ENCODE data around the gene GOLGA6L2. TPM values are rescaled to one million over a fixed set of nuclear protein-coding genes. Genes with fewer than 3 reads are reported as not detected.
A peak's percentile ranks its signal among the peaks of the same experiment; 100 is the strongest.
"Not testable (repeated sequence)": the region's sequence is repeated elsewhere in the genome, so short reads cannot be mapped to it uniquely, and the experiment has no call there.

Gene GOLGA6L2
- total RNA-seq, 1 donor from 2014 or later = not detected

- H3K4me1 Mint-ChIP-seq (ENCODE audit: low read depth) = no peaks in the 10 kb centered on the region
- H3K36me3 Mint-ChIP-seq (ENCODE audit: low read depth) = no peaks in the 10 kb centered on the region
- no peak overlapping the region for H3K27ac Mint-ChIP-seq (ENCODE audit: unreplicated experiment)
- no peak overlapping the region for H3K4me3 Mint-ChIP-seq (ENCODE audit: unreplicated experiment)
- no peaks in the 10 kb centered on the region for H3K27me3 Mint-ChIP-seq (ENCODE audit: low read depth)
- TF ChIP-seq, protein P1, sequence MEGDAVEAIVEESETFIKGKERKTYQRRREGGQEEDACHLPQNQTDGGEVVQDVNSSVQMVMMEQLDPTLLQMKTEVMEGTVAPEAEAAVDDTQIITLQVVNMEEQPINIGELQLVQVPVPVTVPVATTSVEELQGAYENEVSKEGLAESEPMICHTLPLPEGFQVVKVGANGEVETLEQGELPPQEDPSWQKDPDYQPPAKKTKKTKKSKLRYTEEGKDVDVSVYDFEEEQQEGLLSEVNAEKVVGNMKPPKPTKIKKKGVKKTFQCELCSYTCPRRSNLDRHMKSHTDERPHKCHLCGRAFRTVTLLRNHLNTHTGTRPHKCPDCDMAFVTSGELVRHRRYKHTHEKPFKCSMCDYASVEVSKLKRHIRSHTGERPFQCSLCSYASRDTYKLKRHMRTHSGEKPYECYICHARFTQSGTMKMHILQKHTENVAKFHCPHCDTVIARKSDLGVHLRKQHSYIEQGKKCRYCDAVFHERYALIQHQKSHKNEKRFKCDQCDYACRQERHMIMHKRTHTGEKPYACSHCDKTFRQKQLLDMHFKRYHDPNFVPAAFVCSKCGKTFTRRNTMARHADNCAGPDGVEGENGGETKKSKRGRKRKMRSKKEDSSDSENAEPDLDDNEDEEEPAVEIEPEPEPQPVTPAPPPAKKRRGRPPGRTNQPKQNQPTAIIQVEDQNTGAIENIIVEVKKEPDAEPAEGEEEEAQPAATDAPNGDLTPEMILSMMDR (IDR thresholded peaks at IDR 0.05) = no peak
- peaks cover 18% of the 10 kb centered on the region for H3K9me3 Mint-ChIP-seq (ENCODE audit: low read depth)
- peak; percentile 51 for DNase-seq (ENCODE audit: low spot score)
Observed at GRCh38 chr15:23402544-23402943, 44.5 kb downstream of the GOLGA6L2 start.

GRCh38 chr15:23402140-23402539, 44.9 kb downstream of the GOLGA6L2 start:
- no peaks in the 10 kb centered on the region for H3K4me1 Mint-ChIP-seq (ENCODE audit: low read depth)
- H3K9me3 Mint-ChIP-seq (ENCODE audit: low read depth) = peaks cover 17% of the 10 kb centered on the region
- no peaks in the 10 kb centered on the region for H3K36me3 Mint-ChIP-seq (ENCODE audit: low read depth)
- H3K4me3 Mint-ChIP-seq (ENCODE audit: unreplicated experiment) = no peak overlapping the region
- H3K27me3 Mint-ChIP-seq (ENCODE audit: low read depth) = no peaks in the 10 kb centered on the region
- no peak overlapping the region for H3K27ac Mint-ChIP-seq (ENCODE audit: unreplicated experiment)
- TF ChIP-seq, protein P1 (IDR thresholded peaks at IDR 0.05) = no peak
- DNase-seq (ENCODE audit: low spot score) = no peak

GRCh38 chr15:23401627-23402026, 45.4 kb downstream of the GOLGA6L2 start:
- Mint-ChIP-seq H3K4me1 (ENCODE audit: low read depth) (no peaks in the 10 kb centered on the region), H3K36me3 (ENCODE audit: low read depth) (no peaks in the 10 kb centered on the region), H3K4me3 (ENCODE audit: unreplicated experiment) (no peak overlapping the region), H3K9me3 (ENCODE audit: low read depth) (peaks cover 12% of the 10 kb centered on the region), H3K27me3 (ENCODE audit: low read depth) (no peaks in the 10 kb centered on the region), H3K27ac (ENCODE audit: unreplicated experiment) (no peak overlapping the region)
- DNase-seq (ENCODE audit: low spot score) = peak; percentile 47
- TF ChIP-seq, protein P1 (IDR thresholded peaks at IDR 0.05) = no peak

DNA sequence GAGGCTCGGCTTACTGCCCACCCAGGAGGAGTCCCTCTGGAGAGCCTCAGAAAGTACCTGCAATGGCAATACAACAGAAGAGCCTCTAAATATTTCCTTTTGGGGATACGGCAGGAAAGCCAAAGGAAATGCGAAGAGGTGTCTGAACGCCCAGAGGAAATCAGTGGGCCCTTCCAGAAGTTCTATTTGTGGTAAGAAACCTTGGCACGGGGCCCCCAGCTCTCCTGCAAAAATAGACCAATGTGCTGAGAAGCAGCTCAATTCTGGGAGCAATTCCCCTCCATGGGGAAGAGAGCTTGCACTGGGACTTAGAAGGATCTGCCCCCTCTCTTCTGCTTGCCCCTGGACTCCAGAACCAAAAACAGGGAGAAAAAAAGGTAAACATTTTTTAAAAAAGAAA, 47.8 kb downstream of the GOLGA6L2 start:
- H3K4me1 Mint-ChIP-seq (ENCODE audit: low read depth); H3K9me3 Mint-ChIP-seq (ENCODE audit: low read depth); H3K27me3 Mint-ChIP-seq (ENCODE audit: low read depth): not testable (repeated sequence)

DNA sequence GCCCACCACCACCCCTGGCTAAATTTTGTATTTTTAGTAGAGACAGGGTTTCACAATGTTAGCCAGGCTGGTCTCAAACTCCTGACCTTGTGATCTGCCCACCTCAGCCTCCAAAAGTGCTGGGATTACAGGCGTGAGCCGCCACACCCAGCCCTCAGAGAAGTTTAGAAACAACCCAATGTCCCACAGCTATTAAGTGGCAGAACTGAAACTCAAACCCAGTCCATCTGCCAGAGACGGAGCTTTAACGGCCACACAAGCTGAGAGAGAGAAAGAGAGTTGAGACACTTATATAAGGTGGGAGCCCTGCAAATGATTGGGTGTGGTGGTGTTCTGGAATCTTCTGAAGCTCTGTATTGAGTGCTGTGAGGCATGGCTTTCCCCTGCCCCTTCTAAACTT, 48.7 kb downstream of the GOLGA6L2 start:
- H3K36me3 Mint-ChIP-seq (ENCODE audit: low read depth); H3K27me3 Mint-ChIP-seq (ENCODE audit: low read depth); H3K27ac Mint-ChIP-seq (ENCODE audit: unreplicated experiment); DNase-seq (ENCODE audit: low spot score); H3K9me3 Mint-ChIP-seq (ENCODE audit: low read depth); H3K4me3 Mint-ChIP-seq (ENCODE audit: unreplicated experiment); H3K4me1 Mint-ChIP-seq (ENCODE audit: low read depth): not testable (repeated sequence)

More for the DNA sequence above, 47.8 kb downstream of the GOLGA6L2 start:
- not testable (repeated sequence) for DNase-seq (ENCODE audit: low spot score); H3K36me3 Mint-ChIP-seq (ENCODE audit: low read depth); H3K27ac Mint-ChIP-seq (ENCODE audit: unreplicated experiment); H3K4me3 Mint-ChIP-seq (ENCODE audit: unreplicated experiment)

DNA sequence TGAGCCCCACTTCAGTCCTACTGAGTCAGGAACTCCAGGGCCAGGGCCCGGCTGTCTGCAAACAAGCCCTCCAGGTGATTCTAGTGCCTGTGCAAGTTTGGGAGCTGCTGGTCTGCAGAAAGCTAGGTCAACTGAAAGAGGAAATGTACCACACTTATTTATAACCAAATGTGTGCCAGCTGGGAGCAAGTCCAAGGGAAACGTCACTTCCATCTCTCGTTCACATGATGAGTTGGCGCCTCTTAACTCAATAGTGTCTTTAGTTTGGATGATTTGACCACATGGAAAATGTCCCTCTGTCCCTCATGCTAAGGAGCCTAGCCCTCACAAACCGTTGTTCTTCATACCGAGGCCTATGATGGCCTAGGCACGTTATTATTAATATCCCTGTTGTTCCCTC, 49.3 kb downstream of the GOLGA6L2 start:
- DNase-seq (ENCODE audit: low spot score) = no peak
- TF ChIP-seq, protein P1 (IDR thresholded peaks at IDR 0.05) = no peak
- no peak overlapping the region for H3K27ac Mint-ChIP-seq (ENCODE audit: unreplicated experiment)
- no peak overlapping the region for H3K4me3 Mint-ChIP-seq (ENCODE audit: unreplicated experiment)
- no peaks in the 10 kb centered on the region for H3K27me3 Mint-ChIP-seq (ENCODE audit: low read depth)
- peaks cover 3% of the 10 kb centered on the region for H3K9me3 Mint-ChIP-seq (ENCODE audit: low read depth)
- H3K36me3 Mint-ChIP-seq (ENCODE audit: low read depth) = no peaks in the 10 kb centered on the region
- H3K4me1 Mint-ChIP-seq (ENCODE audit: low read depth) = no peaks in the 10 kb centered on the region
